Mesothelial cell of epicardium (in vitro differentiated cells): ENCODE results near the gene ATP2C2. TPM values are rescaled to one million over a fixed set of nuclear protein-coding genes. Genes with fewer than 3 reads are reported as not detected.

Experiments
- DNase-seq, 2 experiments: peaks; one replicate each; pipeline ENCODE4 v3.0.0; 2021; ENCODE audit warnings: low spot score in 2 of 2; ENCODE audit not compliant: unreplicated experiment in 2 of 2
- H3K27ac Mint-ChIP-seq: 2 replicates; pipeline ENCODE4 v1.8.0; 2021; ENCODE audit warnings: mixed read lengths
- H3K27me3 Mint-ChIP-seq: 2 replicates; pipeline ENCODE4 v1.8.0; 2021; ENCODE audit warnings: low read depth, mixed read lengths
- H3K36me3 Mint-ChIP-seq: 2 replicates; pipeline ENCODE4 v1.8.0; 2021; ENCODE audit warnings: mixed read lengths
- H3K4me1 Mint-ChIP-seq: 2 replicates; pipeline ENCODE4 v1.8.0; 2021; ENCODE audit warnings: mixed read lengths
- H3K4me3 Mint-ChIP-seq: 2 replicates; pipeline ENCODE4 v1.8.0; 2021; ENCODE audit warnings: mild to moderate bottlenecking, moderate library complexity, mixed read lengths
- H3K9me3 Mint-ChIP-seq: 2 replicates; pipeline ENCODE4 v1.8.0; 2021; ENCODE audit warnings: mixed read lengths
- CTCF ChIP-seq: fragments of 200-600 bp; sonication (generic); IDR thresholded peaks from one replicate; pipeline ENCODE4 v1.5.0; 2021; ENCODE audit warnings: antibody characterized with exemption; ENCODE audit not compliant: unreplicated experiment
- total RNA-seq: library from RNA; stranded (reverse); gene quantifications from 3 replicates; pipeline ENCODE4 v1.2.1, GENCODE V29; 2021

Gene ATP2C2
- total RNA-seq, 1 donor from 2014 or later, result 47.7 TPM

GRCh38 chr16:84505249-84506187, 137.2 kb downstream of the ATP2C2 start:
- H3K36me3 Mint-ChIP-seq, result peaks cover 2% of the 10 kb centered on the region
- H3K9me3 Mint-ChIP-seq, result no peaks in the 10 kb centered on the region
- TF ChIP-seq CTCF, result no peak
- H3K4me1 Mint-ChIP-seq, result peaks cover 30% of the 10 kb centered on the region
- peak overlapping the region; percentile 92 for H3K4me3 Mint-ChIP-seq
- peak overlapping the region; percentile 88 for H3K27ac Mint-ChIP-seq
- peaks cover 2% of the 10 kb centered on the region for H3K27me3 Mint-ChIP-seq
- no peak for DNase-seq

- peaks cover 2% of the 10 kb centered on the region for H3K27me3 Mint-ChIP-seq
- no peaks in the 10 kb centered on the region for H3K9me3 Mint-ChIP-seq
- H3K36me3 Mint-ChIP-seq, result peaks cover 2% of the 10 kb centered on the region
- peaks cover 35% of the 10 kb centered on the region for H3K4me1 Mint-ChIP-seq
- no peak for DNase-seq
- no peak for TF ChIP-seq CTCF
- no peak overlapping the region for H3K4me3 Mint-ChIP-seq
- no peak overlapping the region for H3K27ac Mint-ChIP-seq
Measured at GRCh38 chr16:84507011-84507982, 139.0 kb downstream of the ATP2C2 start.

- no peak for TF ChIP-seq CTCF
- Mint-ChIP-seq H3K4me1 (peaks cover 39% of the 10 kb centered on the region), H3K36me3 (no peaks in the 10 kb centered on the region), H3K27me3 (peaks cover 2% of the 10 kb centered on the region), H3K27ac (peak overlapping the region; percentile 39), H3K9me3 (no peaks in the 10 kb centered on the region), H3K4me3 (no peak overlapping the region)
- DNase-seq, result no peak
Measured at GRCh38 chr16:84508502-84508901, 140.2 kb downstream of the ATP2C2 start.

GRCh38 chr16:84509032-84509950, 141.0 kb downstream of the ATP2C2 start:
- peaks cover 39% of the 10 kb centered on the region for H3K4me1 Mint-ChIP-seq
- H3K9me3 Mint-ChIP-seq, result no peaks in the 10 kb centered on the region
- TF ChIP-seq CTCF, result no peak
- no peaks in the 10 kb centered on the region for H3K36me3 Mint-ChIP-seq
- no peak overlapping the region for H3K4me3 Mint-ChIP-seq
- no peak overlapping the region for H3K27ac Mint-ChIP-seq
- peaks cover 2% of the 10 kb centered on the region for H3K27me3 Mint-ChIP-seq
- DNase-seq, result no peak
